Activated CD4-positive, CD25-positive, alpha-beta regulatory T cell (primary cell): ENCODE results near the gene KRT27.

ENCODE experiments used
- DNase-seq, 4 experiments: peaks; one replicate each; lab custom pipeline; 2025; lab: John Stamatoyannopoulos, UW

The KRT27 gene

DNA sequence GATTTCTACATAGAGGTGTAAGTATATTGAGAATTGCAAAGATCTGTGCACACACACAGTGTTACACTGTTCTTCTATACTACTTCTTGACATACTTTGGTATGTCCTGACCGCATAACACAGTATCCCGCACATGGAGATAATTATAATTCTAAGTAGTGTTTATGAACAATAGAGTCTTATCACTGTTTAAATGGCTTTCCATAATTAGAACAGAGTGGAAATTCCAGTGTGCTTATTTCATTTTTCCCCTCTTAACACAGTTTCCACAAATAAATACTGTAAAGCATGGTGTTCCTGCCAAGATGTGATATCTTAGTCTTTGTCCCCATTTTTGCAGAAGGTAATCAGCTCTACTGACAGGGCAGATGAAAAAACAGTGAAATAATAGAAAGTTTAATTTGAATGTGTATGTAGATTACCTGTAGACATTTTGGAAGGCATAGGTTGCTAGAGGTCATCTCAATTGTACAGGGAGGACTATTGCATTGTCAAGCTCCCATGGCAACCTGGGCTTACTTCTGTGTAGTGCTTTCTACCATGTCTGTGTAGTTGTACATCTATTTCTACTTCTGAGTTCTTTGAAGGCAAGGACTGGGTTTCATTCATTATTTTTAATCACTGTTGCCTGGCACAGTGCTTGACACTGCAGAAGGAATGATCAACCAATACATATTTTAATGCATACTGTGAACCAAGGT, 27.5 kb upstream of the KRT27 start:
- DNase-seq = no peak

DNA sequence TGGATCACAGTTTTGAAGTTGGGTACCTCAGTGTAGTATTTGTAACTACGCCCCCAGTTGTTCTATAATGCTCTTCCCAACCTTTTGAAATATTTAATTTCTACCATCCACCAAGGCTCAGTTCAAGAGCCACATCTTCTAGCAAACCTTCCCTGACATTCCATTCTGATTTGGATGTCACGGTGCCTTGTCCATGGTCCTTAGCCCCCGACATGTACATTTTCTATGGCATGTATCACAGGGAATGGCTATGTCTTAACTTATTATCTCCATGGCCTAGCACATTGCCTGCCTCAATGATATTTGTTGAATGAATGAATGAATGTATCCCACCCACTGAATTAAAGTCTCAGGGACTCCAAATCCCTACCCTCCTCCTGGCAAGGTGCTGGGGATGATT, 23.8 kb upstream of the KRT27 start:
- DNase-seq = no peak

DNA sequence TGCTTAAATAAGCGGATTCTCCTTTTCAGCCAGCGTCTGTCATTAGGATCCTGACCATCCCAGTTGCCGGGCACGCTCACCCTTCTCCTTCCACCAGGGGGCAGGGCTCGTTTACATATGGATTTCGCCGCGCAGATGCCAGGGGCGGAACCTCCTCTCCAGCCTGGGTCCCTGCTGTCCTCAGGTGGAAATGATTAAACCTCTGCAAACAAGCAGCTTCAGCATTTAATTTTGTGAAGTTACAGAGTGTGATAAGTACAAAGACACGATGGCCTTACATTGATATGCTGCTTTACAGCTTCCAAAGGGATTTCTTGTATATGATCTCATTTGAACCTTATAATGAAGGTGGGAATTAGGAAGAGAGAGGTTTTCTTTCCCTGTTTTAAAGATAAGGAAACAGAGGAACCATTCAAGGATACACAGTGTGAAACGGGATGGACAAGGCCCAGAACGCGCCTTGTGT, 21.3 kb upstream of the KRT27 start:
- peak; percentile 30 to 63 (median 42) for DNase-seq

DNA sequence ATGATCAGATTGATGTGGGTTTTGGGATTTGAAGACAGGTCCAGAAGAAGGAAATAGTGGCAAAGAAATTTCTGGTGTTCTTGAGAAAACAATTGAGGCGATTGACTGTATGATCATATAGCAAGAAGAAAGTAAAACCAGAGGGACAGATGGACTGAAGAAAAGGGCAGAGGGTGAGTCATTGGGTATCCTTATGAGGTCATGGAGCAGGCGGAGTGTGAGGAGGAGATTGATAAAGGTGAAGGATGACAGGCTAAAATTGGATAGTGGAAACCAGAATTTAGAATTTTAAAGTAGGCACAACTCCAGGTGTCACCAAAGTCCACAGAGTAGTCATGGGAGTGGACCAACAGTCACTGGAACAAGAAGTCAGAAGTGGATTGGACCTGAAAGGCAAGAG, 18.8 kb upstream of the KRT27 start:
- no peak for DNase-seq

DNA sequence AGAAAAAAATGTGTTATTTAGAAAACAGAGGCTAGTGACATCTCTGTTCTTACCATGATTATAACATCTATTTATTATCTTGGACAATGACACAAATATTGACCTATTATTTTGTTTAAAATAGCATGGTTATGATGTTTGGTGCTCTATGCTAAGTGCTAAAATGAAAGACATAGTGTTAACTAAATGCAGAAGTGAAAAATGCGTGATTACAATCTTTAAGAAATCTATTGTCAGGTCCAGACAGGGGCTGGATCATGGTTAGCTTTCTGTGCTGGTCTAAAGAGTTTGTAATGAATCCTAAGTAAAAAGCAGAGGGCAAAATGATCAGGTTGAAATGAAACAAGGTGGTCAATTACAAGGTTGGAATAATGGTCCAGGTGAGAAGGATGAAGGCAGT, 18.0 kb upstream of the KRT27 start:
- DNase-seq = no peak

DNA sequence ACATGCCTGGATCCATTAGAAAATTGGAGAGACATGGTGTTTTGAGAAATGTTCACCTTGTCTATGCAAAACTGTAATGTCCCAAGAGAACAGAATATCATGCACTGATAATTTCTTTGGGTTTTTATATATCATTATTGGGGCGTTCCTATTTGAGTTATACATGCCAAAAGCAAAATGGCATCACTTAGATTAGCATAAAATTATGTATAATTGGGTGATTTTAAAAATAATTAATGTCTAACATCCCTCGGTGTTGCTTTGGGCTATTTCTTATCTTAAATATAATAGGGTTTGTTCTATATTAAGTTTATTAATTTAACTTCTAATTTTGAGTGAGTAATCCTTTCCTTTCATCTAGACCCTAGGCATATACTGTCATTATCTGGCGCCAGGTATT, 17.5 kb upstream of the KRT27 start, which contains the start of gene KRT28:
Gene KRT28, minus strand, starts transcription at position 101 of the 400 bp plus-strand sequence. Its CDS starts 66 bp downstream, at position 35.
- no peak for DNase-seq

DNA sequence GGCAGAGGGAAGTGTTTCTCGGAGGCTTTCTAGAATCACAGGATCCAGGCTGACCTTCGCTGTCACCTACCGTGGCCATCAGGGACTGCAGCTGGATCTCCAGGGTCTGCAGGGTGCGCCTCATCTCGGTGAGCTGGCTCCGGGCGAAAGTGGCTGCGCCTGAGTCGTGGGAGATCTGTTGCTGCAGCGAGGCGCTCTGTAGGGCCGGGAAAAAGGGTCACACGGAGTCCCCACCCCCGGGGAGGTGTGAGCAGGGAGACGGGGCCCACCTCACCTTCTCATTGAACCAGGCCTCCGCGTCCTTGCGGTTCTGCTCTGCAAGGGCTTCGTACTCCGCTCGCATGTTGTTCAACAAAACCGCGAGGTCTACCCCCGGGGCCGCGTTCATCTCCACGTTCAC, 14.5 kb upstream of the KRT27 start:
- DNase-seq = no peak

DNA sequence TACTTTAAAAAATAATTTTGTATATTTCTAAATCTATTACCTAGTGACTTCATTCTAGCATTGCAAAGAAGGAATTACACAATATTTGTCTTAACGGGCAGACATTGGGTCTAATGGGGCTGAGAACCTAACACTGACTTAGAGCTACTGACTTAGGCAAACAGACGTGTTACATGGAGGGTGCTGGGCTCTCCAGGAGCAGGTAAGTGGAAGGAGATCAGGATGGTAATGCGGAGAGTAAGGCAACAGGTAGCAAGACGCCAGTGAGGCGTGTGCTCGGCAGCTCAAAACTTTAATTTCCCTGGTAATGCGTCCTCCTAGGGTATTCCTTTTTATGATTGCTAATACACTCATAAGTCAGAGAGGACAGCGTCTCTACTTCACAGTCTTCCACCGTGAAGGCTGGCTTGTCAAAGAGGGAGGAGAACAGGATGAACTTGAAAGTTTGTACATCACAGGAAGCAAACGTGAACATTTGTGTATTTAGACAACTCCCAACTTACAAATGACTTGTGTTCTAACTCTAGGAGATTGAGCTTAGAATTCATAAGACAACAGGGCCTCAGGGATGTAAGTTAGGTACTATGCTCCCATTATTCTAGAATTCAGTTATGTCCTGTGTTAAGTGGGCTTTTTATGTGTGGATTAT, 12.8 kb upstream of the KRT27 start:
- no peak for DNase-seq

DNA sequence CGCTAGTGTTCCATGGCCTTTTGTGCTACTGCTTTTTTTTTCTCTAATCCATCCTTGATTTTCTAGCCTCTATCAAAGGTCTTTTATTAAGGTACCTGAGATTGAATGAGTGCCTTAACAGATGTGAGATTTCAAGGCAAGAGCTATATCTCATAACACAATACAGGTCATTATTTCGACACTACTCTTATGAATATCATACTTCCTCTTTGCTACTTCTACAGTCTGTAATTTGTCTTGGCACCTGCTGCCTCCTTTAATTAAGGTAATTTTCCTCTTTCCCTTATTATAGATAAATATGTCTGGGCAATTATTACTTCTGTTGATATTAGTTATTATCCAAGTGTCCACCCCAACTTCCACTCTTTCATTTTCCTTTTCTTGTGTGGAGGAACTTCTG, 12.1 kb upstream of the KRT27 start:
- no peak for DNase-seq

DNA sequence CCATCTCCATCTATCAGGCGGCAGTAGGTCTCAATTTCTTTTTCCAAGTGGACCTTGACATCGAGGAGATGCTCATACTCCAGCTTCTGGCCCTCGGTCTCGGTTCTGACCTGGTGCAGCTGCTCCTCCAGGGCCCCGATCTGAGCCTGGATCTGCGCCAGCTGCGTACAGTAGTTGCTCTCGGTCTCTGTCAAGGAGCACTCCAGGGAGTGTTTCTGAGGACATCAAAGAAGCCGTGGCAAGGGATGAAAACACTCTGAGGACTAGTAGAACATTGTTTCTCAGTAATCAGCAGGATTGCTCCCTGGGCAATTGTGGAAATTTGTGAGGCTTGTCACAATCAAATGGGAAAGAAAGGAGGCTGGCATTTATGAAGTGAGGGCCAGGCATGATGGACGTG, 11.5 kb upstream of the KRT27 start:
- DNase-seq = no peak

DNA sequence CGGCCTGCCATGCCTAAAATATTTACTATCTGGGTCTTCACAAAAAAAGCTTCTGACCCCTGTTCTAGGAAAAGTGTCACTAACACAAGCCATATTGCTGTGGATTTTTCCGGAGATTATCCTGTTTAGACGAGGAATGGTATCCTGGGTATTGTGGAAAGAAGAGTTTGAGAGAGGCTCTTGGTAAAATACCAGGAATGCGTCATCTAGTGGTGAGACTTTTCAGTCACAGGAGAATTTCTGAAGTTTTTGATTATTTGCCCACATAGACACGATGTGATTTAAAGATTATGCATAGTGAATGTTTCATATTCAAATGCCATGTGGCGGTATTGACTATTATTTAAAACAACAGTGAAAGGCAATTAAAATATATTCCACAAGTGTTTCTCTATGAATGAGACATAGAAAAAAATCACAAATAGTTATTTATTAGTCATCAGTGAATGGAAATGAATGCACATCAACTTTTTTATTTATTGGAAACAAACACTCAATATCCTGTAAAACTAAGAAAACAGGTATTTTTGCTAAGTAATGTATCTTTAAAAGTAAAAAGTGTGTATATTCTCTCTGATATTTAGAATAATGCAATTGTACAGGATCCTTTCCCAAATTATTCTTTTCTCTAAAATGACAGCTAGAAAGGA, 9.6 kb upstream of the KRT27 start:
- DNase-seq = no peak

DNA sequence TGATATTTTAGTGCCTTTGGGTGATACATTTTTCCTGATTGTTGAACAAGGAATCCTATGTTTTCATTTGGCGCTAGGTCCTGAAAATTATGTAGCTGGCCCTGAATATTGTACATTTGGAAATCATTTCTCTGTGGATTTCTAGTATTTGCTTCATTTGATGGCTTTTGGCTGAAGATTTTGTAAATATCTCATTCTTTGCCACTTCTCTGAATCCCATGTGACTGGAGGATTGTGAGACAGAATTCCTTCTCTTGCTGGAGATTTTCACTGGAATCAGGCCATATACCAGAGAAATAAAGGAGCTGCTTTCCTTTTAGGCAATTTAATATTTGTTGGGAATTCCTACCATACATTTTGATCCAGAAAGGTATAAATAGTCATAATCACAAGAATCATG, 8.8 kb upstream of the KRT27 start:
- no peak for DNase-seq

DNA sequence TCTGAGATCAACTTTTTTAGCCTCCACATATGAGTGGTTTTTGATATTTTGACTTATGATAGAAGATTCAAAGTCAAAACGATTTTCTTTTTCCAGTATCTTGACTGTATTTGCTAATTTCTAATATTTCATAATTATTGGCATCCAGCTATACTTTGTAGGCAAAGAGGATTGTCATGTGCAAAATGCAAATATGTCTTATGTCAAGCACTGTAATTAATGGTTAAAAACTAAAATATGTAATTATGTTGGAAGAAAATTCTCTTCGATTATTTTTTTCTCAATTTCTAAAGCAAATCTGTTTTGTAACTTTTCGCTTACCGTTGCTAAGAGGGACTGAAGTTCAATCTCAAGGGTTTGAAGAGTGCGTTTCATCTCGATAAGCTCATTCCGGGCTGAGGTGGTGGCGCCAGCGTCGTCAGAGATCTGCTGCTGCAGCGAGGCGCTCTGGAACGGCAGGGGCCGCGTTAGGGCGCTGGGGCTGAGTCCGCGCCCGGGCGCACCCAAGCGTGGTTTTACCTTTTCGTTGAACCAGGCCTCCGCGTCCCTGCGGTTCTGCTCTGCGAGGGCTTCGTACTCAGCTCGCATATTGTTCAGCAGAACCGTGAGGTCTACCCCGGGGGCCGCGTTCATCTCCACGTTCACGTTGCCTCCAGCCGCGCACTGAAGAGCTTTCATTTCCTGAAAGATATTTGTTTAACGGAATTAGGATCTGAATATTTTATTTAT, 3.0 kb downstream of the KRT27 start:
- no peak for DNase-seq

DNA sequence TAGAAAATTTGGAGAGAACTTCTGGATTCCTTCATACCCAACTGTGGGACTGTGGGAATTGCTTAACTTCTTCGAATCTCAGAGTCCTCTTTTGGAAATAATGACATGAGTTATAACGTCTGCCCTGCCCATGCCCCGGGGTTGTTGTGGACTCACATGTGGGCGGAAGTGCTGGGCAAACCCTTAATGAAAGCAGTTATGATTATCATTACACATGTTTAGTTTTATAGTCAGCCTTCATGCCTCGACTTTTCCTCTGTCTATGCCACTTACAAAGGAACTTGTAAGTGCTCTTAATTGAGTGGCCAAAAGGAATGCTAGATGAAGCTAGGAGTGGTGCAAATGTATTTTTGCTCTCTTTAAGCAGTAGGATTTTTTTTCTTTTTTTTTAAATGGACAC, 3.9 kb downstream of the KRT27 start:
- DNase-seq = no peak

DNA sequence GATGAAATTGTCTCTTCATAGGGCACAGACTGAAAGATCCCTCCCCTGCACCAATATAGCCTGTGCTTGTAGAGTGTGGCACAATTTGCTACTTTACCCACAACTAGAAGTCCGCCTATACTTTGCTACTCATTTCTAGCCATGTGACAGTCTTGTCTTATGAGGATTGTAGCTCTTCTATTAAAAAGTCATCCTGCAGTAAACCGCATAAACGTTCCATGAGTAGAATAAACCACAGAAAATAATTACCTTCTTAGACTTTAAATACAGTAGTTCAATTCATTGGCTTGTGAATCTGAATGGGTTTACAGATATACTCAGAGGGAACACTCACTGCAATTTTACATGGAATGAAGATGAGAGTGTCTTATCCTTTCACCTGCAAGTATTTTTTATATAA, 4.4 kb downstream of the KRT27 start:
- DNase-seq = no peak

DNA sequence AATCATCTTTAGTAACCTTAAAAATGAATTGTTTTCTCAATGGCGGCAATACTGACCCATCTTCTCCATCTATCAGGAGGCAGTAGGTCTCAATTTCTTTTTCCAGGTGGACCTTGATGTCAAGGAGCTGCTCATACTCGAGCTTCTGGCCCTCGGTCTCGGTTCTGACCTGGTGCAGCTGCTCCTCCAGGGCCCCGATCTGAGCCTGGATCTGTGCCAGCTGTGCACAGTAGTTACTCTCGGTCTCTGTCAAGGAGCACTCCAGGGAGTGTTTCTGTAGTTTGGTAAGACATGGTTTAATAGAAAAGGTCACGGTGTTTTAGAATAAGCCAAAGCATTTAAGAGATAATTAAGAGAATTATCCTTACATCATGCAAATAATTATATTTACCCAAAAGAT, 4.9 kb downstream of the KRT27 start:
- no peak for DNase-seq

DNA sequence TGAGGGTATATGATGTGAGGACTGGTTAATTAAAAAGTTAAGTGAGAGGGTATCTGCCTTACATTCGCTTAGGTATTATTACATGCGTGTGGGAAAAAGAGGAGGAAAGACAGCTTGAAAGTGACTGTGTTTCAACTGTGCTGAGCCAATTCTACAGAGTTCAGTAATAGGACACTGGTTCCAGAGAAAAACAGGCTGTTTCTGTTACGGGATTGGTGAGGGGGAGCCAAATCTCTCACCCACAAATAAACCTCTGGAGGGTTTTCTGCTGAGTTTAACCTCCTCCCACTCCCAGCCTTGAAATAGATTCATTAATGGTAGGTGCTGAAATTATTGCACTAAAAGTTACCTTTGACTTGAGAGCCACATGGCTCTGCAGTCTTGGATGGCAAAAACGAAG, 6.4 kb downstream of the KRT27 start:
- DNase-seq = no peak

DNA sequence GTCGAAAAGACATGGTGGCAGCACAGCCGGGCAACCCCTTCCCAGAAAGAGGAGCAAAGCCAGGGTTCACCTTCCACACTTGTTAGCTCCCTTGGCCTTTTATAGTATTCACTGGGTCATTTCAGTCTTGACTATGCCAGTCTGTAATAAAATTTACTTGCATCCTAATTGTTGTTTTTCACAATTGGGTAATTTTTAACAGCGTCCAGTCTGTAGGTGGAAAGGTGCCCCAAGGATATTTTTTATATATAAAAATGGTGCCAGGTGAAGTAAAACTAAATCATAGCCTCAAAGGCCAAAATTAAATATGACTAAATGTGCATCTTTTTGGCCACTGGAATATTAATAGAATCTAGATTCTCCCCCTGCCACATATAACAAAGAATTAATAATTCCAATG, 10.2 kb downstream of the KRT27 start, which contains the start of gene KRT26:
Gene KRT26, minus strand, starts transcription at position 101 of the 400 bp plus-strand sequence. Its CDS starts 88 bp downstream, at position 13.
- no peak for DNase-seq

DNA sequence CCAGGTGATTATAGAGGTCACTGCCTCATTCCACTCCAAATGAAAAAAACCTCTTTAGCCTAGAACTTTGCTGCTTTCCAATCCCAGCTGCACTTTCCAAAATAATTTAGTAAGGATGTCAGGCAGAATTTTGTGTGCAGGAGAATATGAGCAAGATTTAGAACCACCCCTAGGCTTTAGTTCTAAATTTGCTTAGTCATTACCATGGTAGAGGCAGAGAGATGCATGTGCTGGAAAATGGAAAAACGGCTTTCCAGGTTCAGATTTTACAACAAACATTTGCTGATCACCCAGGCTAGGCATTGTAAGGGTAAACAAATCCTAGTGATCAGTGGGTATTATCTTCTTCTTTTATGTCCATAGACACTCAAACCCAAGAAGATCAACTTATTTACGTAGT, 16.7 kb downstream of the KRT27 start:
- no peak for DNase-seq

DNA sequence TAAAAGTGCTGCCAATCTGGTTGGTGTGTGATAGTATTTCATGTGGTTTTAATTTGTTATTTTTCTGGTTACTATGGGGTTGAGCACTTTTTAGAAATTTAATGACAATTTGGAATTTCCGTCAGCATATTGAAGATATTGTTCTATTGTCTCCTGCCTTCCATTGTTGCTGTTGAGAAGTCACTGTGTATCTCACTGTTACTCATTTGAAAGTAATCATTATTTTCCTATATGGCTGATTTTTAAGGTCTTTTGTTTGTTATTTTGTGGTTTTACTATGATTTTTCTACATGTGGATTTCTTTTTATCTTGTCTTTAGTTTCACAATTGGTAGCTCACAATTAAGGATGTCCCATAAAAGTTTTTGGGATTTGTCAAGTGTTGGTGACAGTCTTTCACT, 18.6 kb downstream of the KRT27 start:
- DNase-seq = no peak

DNA sequence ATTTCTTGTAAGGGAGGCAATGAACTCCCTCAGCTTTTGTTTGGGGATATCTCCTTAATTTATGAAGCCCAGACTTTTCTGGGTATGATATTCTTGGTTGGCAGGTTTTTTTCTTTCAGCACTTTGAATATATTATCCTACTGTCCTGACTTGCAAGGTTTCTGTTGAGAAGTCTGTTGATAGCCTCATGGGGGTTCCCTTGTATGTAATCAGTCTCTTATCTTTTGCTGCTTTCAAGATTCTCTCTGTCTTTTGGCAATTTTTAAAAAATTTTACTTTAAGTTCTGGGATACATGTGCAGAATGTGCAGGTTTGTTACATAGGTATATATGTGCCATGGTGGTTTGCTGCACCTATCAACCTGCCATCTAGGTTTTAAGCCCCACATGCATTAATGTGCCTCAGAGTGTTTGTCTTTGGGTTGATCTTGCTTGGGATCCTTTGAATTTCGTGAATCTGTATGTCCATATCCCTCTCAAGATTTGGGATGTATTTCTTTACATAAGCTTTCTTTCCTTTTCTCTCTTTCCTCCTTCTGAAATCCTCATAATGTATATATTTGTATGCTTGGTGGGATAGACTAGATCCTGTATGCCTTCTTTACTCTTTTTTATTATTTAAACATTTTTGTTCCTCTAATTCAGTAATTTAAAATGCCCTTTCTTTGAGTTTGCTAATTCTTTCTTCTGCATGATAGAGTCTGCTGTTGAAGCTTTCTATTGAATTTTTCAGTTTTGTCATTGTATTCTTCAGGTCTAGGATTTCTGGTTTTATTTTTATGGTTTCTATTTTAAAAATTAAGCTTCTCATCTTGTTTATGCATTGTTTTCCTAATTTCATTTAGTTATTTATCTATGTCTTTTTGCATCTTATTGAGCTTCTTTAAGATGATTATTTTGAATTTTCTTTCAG, 22.0 kb downstream of the KRT27 start:
- DNase-seq = no peak
